Tibial nerve (tissue), 4 donors: ENCODE results near the gene GRM7.

Experiments
- EP300 ChIP-seq, 2 donors: sonication (generic); formaldehyde crosslinking; IDR thresholded peaks; one replicate each; pipeline ENCODE4 v1.6.1; 2017; ENCODE audit warnings: antibody characterized with exemption in 2 of 2, mild to moderate bottlenecking in 1 of 2
- POLR2A ChIP-seq, 2 donors: fragments of 450-650 bp; IDR thresholded peaks; one replicate each; pipeline ENCODE4 v1.6.1; 2017; ENCODE audit warnings: antibody characterized with exemption in 2 of 2, mild to moderate bottlenecking in 2 of 2, moderate library complexity in 2 of 2
- TF ChIP-seq, protein P1 (sequence below), 5 experiments: fragments of 200-600 bp in 3 of 5; fragments of 450-650 bp in 2 of 5; sonication (generic) in 3 of 5; IDR thresholded peaks; one replicate each; pipeline ENCODE4 v1.5.1; 2016 to 2019; ENCODE audit warnings: antibody characterized with exemption in 5 of 5, mild to moderate bottlenecking in 3 of 5, moderate library complexity in 2 of 5

DNA sequence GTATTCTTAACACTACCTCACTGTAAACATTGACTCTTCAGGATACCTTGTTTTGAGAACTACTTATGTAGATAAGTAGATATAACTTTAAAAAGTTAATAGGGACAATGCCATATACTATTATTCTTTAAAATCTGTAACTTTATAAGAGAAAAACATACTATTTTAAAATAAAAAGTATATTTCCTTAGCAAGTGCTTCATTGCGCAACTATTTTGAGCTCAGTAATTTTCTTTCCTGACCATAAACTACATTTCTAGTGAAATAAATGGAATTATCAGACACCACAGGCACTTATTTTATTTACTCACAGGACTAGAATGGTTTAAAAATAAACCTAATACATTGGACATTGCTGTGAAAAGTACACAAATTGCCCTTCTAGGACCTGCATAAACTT lies 876.3 kb downstream of the GRM7 start:
- TF ChIP-seq, protein P1, sequence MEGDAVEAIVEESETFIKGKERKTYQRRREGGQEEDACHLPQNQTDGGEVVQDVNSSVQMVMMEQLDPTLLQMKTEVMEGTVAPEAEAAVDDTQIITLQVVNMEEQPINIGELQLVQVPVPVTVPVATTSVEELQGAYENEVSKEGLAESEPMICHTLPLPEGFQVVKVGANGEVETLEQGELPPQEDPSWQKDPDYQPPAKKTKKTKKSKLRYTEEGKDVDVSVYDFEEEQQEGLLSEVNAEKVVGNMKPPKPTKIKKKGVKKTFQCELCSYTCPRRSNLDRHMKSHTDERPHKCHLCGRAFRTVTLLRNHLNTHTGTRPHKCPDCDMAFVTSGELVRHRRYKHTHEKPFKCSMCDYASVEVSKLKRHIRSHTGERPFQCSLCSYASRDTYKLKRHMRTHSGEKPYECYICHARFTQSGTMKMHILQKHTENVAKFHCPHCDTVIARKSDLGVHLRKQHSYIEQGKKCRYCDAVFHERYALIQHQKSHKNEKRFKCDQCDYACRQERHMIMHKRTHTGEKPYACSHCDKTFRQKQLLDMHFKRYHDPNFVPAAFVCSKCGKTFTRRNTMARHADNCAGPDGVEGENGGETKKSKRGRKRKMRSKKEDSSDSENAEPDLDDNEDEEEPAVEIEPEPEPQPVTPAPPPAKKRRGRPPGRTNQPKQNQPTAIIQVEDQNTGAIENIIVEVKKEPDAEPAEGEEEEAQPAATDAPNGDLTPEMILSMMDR (IDR thresholded peaks at IDR 0.05): no peak
- no peak for TF ChIP-seq EP300 (IDR thresholded peaks at IDR 0.05)
- no peak for TF ChIP-seq POLR2A (IDR thresholded peaks at IDR 0.05)
